DMS53 treated with DMSO at 0.1 percent for 48 hours (cell line): Measurements from ENCODE around the gene RAB35.
A peak's percentile ranks its signal among the peaks of the same experiment; 100 is the strongest.

Experiments
- DNase-seq: peaks from one replicate; lab custom pipeline; 2025; ENCODE audit not compliant: unreplicated experiment; lab: John Stamatoyannopoulos, UW

Gene RAB35

DNA sequence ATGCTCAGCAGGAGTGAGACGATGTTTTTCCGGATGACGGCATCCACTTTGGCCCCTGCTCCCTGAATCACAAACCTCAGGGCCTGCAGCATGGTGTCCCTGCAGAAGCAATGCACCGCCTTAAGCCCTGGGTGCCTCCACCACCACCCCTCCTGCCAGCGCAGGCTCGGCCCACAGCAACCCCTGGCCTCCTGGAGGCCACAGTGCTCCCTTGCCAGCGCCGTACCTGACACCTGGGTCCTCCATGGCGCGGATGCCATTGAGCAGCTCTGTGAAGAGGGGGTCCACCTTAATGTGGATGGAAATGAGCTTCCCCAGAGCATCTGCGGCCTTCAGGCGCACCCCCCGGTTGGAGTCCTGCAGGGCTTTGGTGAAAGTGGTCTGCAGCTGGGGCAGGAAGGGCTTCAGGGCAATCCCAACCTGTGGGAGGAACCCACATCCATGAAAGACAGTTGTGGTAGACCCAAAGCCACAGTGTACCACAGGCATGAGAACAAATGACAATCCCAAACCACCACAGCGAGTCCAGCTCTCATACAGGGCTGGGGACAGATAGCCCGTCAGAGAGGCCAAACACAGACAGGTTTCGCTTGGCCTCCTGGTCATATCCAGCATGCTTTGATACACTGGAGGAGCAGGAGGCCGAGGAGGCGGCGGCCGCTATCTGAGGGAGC is 17.9 kb upstream of the RAB35 start:
- no peak for DNase-seq

DNA sequence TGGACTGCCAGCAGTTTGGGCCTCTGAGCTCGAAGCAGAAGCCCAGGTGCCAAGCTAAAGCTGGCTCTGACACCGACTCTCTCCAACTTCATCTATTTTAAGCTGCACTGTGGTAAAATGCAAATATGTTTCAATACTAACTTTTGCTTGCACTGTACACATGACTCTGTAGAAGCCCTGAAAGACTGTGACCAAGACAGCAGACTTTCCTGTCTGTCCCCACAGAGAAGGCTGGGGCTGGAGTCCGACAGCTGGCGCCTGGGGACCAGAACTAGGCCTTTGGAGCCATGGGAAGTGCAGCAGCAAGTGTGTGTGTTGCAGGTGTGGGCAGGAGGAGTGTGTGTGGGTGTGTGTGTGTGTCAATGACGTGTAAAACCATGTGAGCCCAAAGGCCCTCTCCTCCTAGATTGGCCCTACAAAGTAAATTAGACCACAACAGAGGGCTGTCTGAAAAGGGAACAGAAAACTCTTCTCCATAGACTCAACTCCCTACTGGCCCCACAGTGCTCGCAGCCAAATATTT is 16.4 kb upstream of the RAB35 start:
- DNase-seq: no peak

DNA sequence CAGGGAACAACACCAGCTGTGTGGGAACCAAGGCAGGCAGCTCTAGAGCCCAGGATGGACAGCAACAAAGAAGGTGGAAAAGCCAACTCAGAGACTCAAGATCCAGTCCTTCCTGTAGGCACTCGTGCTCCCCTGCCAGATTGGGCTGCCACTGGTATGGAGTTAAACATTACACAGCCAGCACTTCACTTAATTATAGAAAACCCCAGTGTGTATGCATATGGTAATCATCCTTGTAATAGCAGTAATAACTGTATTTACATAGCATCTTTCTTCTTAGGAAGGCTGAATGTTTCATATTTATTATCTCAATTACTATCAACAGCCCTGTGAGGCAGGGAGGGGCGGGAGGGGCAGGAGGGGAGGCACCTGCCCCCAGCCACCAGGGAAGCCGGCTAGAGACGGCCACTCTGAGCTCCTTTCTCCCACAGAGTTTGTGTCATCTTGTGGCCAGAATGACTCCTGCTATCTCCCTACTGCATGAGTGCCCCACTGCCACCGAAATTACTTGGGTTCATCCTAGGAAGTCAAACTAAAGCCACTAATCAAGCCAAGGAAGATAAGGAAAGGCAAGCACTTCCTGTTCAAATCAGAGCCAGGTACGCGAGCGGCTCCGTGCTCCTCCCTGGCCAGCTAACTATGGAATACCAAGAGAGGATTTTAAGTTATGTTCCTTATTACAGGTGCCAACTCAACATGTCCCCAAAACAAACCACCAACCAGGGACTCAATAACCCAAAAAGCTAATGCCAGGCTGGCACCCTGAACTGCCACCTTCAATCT is 15.7 kb upstream of the RAB35 start:
- no peak for DNase-seq

DNA sequence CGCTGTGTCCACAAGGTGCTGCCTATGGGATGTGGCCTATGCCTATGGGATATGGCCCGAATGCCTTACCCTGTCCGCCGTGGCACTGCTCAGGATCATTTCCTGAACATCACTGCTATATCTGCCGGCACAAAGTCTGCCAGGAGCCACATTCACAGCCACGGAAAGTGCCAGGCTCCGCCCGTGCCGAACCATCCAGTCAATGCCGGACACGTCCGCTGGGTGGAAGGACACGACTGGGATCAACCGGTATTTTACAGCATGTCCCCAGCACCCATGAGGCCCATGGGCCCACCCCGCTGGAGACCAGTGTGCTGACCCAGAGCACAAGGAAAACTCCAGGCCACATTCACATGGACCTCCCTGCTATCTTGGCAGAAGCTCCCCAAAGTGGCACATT is 14.6 kb upstream of the RAB35 start:
- DNase-seq: no peak

GRCh38 chr12:120130011-120130410 is 13.5 kb upstream of the RAB35 start:
- no peak for DNase-seq

DNA sequence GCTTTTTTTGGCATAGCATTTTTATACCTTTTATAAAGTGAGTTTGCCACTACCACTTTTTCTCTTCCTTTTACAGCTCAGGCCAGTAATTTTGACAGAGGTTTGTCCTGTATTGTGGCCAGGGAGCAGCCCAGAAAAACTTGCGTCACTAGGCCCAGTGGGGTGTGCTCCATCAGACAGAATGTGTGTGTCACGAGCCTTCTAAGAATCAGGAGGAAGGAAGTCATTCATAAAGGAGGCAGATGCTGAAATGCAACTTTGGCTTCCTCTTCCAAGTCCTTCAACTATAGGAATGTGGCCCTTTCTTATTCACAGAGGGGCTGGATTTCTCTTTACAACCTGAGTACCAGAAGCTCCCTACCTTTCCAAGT is 10.1 kb upstream of the RAB35 start:
- DNase-seq: no peak

- no peak for DNase-seq
Observed at GRCh38 chr12:120125792-120126634, 9.5 kb upstream of the RAB35 start.

- DNase-seq: no peak
Observed at GRCh38 chr12:120125029-120125428, 8.5 kb upstream of the RAB35 start.

GRCh38 chr12:120121766-120122293 is 5.3 kb upstream of the RAB35 start:
- DNase-seq: no peak

DNA sequence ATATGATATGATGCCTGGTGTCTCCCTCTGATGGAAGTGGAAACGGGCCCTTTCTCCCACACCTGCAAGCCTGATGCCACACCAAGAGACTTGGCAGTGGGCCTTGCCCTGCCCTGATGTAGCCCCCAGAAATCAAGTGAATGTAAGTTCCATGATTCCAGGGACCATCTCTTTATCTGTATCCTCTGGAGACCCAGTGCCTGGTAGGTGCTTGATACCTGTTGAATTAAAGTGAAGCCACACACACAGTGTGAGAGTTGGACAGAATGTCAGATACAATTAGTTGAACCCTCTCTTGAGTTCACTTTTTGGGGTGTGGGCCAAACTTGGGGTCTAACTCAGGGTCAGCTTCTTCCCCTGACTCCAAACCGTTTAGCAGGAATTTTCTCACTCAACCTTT is 4.8 kb upstream of the RAB35 start:
- DNase-seq: no peak

- DNase-seq: no peak
Observed at GRCh38 chr12:120119271-120119973, 2.9 kb upstream of the RAB35 start.

DNA sequence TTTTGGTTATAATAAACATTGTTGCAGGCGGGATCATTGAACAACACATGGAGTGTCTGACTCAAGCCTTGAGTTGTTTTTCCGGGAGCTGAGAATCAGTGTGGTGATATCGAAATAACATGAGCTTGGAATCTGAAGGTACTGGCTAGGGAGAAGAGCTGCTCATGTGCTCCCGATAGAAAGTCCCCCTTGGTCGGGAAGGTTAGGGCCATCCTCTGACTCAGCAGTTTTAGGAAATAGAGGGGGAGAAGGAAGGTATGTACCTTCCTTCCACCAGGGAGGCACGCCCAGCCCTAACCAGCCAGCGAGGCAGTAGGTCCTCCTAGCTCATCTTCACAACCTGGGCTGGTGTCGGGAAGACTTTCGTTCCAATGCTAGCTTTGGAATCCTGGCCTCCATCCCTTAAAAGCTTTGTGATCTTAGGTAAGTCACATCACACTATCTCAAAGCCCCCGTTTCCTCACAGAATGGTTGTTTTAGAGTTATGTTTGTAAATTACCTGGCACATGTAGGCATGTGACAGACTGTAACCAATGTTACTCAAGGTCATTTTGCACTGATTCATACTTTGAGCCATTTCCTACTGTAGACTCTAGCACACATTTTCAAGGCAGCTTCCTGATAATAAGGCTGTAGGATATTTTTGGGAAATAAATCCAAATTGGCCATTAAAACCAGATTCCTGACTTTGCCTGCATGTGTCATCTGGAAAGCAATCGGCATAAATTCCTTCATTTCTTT is 1.9 kb upstream of the RAB35 start:
- DNase-seq: peak; percentile 6

DNA sequence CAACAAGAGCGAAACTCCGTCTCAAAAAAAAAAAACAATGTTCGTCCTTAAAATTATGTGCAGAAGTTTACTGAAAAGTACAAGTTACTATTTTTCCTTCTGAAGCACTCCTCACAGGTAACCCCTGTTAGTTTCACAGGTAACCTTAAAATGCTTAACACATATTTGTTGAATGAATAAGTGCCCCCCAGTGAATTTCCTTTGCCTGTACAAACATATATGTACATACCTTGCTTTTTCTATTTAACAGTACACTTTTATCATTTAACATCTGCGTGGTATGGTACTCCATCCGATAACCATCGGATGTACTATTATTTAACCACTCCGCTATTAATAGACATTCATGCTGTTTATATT is 1.4 kb upstream of the RAB35 start:
- DNase-seq: no peak

- DNase-seq: peak; percentile 91
Observed at GRCh38 chr12:120116792-120117651, 469 bp upstream of the RAB35 start.

DNA sequence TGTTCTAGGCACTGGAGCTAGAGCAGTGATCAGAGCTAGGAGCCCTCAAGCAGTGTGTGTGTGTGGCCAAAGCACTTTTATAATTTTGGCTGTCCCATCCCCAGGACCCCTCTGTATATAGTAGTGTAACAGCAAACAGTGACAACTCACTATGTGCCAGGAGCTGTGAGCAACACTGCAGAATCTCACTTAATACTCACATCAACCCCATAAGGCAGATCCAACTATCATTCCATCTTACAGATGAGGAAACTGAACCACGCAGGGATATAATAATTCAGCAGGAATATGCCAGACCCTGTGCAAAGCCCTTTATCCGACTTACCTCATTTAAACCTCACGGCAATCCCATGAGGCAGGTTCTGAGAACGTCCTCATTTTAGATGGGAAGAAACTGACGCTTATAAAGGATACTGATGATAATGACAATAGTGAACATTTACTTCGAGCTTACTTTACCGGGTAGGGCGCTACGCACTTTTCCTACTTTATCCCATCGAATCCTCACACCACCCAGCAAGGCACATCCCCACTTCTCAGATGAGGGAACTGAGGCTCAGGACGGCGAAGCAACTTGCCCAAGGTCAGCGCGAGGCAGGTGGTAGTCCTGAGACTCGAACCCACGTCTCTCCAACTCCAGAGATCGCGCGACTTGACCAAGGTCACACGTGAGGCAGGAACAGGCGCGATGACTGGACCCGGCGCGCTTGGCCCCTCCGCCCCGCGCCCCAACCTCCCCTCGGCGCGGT is 687 bp downstream of the RAB35 start:
- peak; percentile 13 for DNase-seq

DNA sequence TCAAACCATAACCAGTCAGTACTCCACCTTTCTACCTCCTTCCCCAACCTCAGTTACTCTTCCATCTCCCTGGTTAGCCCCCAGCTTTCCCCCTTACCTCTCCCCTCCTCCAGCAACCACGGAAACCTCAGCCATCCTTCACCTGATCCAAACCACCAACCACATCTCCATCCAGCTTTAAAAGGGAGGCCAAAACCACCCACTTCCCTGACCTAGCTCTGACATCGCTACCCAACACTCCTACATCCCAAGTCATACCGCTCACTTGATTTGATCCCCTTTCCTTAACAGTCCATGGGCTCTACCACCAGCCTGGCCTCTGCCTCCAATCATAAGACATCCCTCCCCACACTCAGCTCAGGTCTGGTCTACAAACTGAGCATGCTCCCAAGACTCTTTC is 1.5 kb downstream of the RAB35 start:
- no peak for DNase-seq

- DNase-seq: no peak
Observed at GRCh38 chr12:120110550-120111501, 5.7 kb downstream of the RAB35 start.
